Stimulated activated CD4-positive, alpha-beta T cell treated with anti-CD3 and anti-CD28 coated beads, TNF-alpha, amount 100 ng/mL, for 4 hours (primary cell): Measurements from ENCODE around the gene HEATR5A.
"Not testable (repeated sequence)": the region's sequence is repeated elsewhere in the genome, so short reads cannot be mapped to it uniquely, and the experiment has no call there.

Source experiments
- DNase-seq, 3 experiments: peaks; one replicate each; pipeline ENCODE4 v3.0.0-alpha.2; 2020; ENCODE audit warnings: low read depth in 3 of 3

Gene HEATR5A

GRCh38 chr14:31283578-31284252 lies 136.6 kb downstream of the HEATR5A start:
- no peak for DNase-seq

- no peak for DNase-seq
These were observed 137.2 kb downstream of the HEATR5A start for GRCh38 chr14:31283153-31283552.

- no peak for DNase-seq
These were observed 139.5 kb downstream of the HEATR5A start for GRCh38 chr14:31280871-31281220.

- DNase-seq = no peak
These were observed 140.0 kb downstream of the HEATR5A start for GRCh38 chr14:31280132-31280870.

GRCh38 chr14:31278883-31279282 lies 141.5 kb downstream of the HEATR5A start:
- DNase-seq = no peak

GRCh38 chr14:31277085-31277484 lies 143.3 kb downstream of the HEATR5A start:
- no peak for DNase-seq

- not testable (repeated sequence) for DNase-seq
These were observed 143.9 kb downstream of the HEATR5A start for GRCh38 chr14:31276417-31276816.

- DNase-seq = no peak
These were observed 144.6 kb downstream of the HEATR5A start for GRCh38 chr14:31275731-31276130.

- no peak for DNase-seq
These were observed 148.7 kb downstream of the HEATR5A start for GRCh38 chr14:31271648-31272047.

- DNase-seq = no peak
These were observed 150.1 kb downstream of the HEATR5A start for GRCh38 chr14:31270196-31270772.

GRCh38 chr14:31269634-31270195 lies 150.6 kb downstream of the HEATR5A start:
- DNase-seq = no peak

GRCh38 chr14:31268216-31268615 lies 152.1 kb downstream of the HEATR5A start:
- no peak for DNase-seq

GRCh38 chr14:31266437-31267331 lies 153.7 kb downstream of the HEATR5A start:
- DNase-seq = no peak

- DNase-seq = no peak
These were observed 154.5 kb downstream of the HEATR5A start for GRCh38 chr14:31265701-31266398.

- DNase-seq = no peak
These were observed 156.7 kb downstream of the HEATR5A start for GRCh38 chr14:31263485-31264133.

- no peak for DNase-seq
These were observed 158.3 kb downstream of the HEATR5A start for GRCh38 chr14:31261859-31262731.

- DNase-seq = no peak
These were observed 158.9 kb downstream of the HEATR5A start for GRCh38 chr14:31261523-31261858.

- not testable (repeated sequence) for DNase-seq
These were observed 161.3 kb downstream of the HEATR5A start for GRCh38 chr14:31259040-31259435.

- DNase-seq = no peak
These were observed 161.8 kb downstream of the HEATR5A start for GRCh38 chr14:31258427-31259039.
